Measurements from ENCODE around the gene TRAF3. TPM values are rescaled to one million over a fixed set of nuclear protein-coding genes. Genes with fewer than 3 reads are reported as not detected.
"Not testable (repeated sequence)": the region's sequence is repeated elsewhere in the genome, so short reads cannot be mapped to it uniquely, and the experiment has no call there.

The TRAF3 gene
- total RNA-seq, 2 donors from 2014 or later: 12.2 to 15.7 TPM

DNA sequence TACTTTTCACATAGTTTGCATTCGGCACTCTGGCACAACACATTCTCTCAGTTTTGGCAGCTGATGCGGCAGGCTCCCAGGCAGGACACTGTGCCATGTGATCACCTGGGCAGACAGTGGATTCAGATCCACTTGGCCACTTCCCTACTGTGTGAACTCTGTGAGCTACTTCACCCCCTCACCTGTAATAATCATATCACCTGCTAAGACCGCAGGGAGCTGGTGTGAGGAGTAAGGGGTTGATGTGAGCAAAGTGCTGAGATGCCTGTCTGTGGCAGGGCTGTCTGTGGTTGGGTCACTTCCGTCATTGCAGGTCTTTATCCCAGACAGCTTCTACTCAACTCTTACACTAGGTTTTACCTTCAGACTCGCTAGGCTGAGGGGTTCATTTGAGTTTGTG lies 94.8 kb downstream of the TRAF3 start:
- no peak for ATAC-seq
- intact Hi-C loops (cut with DNase I): no loop called here
- DNase-seq: no peak

- intact Hi-C loops (cut with DNase I): no loop called here
- ATAC-seq (no peak), DNase-seq (no peak)
Observed at GRCh38 chr14:102873131-102873530, 95.9 kb downstream of the TRAF3 start.

DNA sequence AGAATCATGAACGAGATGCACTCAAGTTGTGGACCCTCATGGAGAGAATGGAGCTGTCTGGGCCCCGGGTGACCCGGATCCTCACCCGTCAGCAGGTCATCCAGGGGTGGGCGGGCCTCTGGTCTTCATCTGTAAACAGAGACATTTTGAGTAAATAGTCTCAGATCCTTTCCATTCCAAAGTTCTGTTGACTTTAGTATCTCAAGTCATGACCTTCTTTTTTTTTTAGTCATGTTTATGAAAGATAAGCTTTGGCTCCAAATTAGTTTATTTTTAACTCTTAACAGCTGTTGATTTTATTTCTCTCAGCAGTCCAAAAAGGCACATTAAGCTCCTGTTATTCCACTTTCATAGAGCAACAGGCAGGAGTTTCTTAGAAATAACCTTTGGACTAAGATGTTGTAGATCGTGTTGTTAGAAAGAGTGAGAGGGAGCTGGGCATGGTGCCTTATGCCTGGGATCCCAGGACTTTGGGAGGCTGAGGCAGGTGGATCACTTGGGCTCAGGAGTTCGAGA lies 96.4 kb downstream of the TRAF3 start:
- no peak for ATAC-seq
- intact Hi-C loops (cut with DNase I): no loop called here

DNA sequence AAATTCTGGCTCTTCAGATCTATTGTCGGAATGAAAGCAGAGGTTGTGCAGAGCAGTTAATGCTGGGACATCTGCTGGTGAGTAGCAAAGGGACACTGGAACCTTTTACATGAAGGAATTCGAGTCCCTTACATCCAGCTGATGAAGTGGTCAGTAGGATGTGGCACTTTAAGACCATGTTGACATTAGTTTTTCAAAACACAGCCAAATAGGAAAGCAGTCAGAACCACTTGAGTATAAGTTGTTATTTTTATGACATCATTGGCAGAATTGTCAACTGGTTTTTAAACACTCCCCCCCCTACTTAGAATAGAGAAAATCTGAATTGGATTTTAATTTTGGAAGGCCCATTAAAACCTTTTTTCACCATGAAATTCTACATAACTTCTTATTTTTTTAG lies 98.4 kb downstream of the TRAF3 start:
- DNase-seq: no peak
- intact Hi-C loops (cut with DNase I): no loop called here

More for the DNA sequence above, 96.4 kb downstream of the TRAF3 start:
- DNase-seq: no peak

DNA sequence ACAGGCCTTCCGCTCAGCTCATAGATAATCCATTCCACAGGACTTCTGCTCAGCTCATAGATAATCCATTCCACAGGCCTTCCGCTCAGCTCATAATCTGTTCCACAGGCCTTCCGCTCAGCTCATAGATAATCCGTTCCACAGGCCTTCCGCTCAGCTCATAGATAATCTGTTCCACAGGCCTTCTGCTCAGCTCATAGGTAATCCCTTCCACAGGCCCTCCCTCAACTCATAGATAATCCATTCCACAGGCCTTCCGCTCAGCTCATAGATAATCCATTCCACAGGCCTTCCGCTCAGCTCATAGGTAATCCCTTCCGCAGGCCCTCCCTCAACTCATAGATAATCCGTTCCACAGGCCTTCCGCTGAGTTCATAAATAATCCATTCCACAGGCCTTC lies 100.3 kb downstream of the TRAF3 start:
- ATAC-seq; intact Hi-C loops (cut with DNase I); DNase-seq: not testable (repeated sequence)

More for the DNA sequence above, 98.4 kb downstream of the TRAF3 start:
- ATAC-seq: no peak

DNA sequence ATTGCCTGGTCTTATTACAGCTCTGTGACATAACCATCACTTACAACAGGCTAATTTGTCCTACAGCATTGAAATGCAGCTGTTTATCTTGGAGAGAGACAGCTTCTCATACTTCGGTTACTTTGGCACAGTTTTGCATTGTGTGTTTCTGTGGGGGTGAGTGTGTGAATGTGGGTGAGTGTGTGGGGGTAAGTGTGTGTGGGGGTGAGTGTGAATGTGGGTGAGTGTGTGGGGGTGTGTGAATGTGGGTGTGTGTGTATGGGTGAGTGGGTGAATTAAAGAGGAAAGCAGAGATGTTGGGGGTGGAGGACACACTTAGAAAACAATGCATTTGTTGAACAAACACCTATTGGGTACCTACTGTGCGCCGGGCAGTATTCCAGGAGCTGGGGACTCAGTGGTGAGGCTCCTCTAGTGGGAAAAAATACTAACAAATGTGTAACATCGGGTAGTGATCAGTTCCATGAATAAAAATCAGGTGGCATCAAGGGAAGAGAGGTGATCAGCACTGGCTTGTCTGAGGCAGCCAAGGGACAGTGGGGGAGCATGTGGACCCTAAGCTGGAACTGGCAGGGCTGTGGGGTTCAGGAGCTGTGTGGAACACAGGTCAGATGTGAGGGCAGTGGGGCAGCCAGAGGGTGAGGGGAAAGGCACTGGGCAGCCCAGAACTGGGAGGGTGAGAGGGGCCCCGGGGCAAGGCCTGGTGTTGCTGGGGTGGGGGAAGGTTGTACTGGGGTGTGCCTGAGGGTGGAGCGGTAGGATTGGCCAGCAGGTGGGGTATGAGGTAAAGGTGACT lies 101.1 kb downstream of the TRAF3 start:
- no peak for DNase-seq

DNA sequence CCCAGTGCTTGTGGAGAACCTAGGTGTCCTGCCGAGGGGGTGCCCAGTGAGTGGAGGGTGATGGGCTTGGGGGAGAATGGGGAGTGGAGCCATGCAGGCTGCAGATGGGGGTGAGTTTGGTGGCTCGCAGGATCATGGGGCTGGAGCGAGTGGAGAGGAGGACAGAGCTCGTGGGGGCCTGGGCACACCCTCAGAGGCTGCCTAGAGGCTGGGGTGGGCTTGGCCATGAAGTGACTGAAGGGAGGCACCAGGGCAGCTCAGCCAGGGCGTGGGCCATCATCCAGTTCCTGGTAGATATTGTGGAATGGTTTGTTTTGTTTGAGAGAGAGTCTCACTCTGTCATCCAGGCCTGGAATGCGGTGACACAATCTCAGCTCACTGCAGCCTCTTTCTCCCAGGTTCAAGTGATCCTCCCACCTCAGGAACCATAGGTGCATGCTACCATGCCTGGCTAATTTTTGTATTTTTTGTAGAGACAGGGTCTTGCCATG lies 101.8 kb downstream of the TRAF3 start:
- no peak for DNase-seq
- intact Hi-C loops (cut with DNase I): no loop called here
- peak in 1 of 2 donors; percentile 31 for ATAC-seq

More for the DNA sequence above, 101.1 kb downstream of the TRAF3 start:
- intact Hi-C loops (cut with DNase I): no loop called here
- ATAC-seq: no peak

- DNase-seq (no peak), ATAC-seq (no peak)
- intact Hi-C loops (cut with DNase I): no loop called here
Observed at GRCh38 chr14:102882226-102882906, 105.1 kb downstream of the TRAF3 start.

DNA sequence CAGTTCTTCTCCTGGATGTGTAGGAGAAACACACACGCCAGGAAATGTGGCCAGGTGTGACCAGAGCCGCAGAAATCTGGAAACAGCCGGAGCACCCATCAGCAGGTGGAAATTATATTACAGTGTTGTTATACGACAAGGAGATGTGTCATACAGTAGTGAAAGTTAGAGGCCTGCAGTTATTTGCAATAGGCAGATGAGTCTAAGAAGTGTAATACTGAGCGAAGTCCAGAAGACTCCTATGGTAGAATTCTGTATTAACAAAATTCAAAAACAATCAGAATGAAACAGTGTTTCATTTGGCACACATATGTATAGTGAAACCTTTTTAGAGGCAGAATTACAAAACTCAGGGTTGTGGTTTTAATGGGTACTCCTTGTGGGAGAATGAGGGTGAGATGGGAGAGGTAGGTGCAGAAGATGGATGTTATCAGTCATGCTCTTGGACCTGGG lies 105.9 kb downstream of the TRAF3 start:
- DNase-seq: no peak
- no peak for ATAC-seq
- intact Hi-C loops (cut with DNase I): no loop called here

- no peak for DNase-seq
- intact Hi-C loops (cut with DNase I): no loop called here
- no peak for ATAC-seq
Observed at GRCh38 chr14:102883554-102883953, 106.3 kb downstream of the TRAF3 start.

GRCh38 chr14:102885737-102886447 lies 108.6 kb downstream of the TRAF3 start:
- intact Hi-C loops (cut with DNase I): no loop called here
- no peak for ATAC-seq
- DNase-seq: no peak

- no peak for DNase-seq
- no peak for ATAC-seq
- intact Hi-C loops (cut with DNase I): no loop called here
Observed at GRCh38 chr14:102888748-102889147, 111.5 kb downstream of the TRAF3 start.

DNA sequence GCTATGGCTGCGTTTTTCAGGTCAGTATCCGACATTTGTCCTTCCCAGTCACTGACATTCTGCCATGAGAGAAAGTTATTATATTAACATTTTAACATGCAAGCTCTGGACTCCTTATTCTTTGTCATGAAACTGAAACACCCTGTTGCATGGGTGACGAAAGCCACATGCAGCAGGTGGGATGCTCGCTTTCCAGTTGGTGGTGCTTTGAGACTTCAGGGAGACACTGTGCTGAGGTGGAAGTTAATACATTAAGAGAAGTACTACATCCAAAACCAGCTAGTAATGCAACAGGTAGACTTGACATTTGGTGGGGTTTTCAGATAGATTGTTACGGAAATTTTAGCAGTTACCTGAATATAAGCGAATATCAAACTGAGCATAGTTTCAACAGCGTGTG lies 112.4 kb downstream of the TRAF3 start:
- DNase-seq: no peak
- intact Hi-C loops (cut with DNase I): no loop called here
- ATAC-seq: no peak

DNA sequence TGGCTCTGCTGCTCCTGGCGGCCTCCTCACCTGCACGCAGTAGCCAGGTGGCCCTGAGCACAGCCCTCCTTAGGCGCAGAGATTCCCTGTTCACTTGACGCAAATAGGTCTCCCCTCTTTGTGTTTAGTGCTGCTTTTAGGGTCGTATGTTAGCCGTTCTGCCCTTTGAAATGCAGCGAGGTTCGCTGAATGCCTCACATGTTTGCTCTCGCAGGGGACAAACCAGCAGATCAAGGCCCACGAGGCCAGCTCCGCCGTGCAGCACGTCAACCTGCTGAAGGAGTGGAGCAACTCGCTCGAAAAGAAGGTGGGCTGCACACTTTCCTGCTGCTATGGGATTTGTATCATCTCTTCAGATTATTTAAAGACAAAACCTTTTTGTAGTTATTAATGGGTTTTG lies 113.9 kb downstream of the TRAF3 start:
- intact Hi-C loops (cut with DNase I): no loop called here
- DNase-seq: no peak
- ATAC-seq: no peak

DNA sequence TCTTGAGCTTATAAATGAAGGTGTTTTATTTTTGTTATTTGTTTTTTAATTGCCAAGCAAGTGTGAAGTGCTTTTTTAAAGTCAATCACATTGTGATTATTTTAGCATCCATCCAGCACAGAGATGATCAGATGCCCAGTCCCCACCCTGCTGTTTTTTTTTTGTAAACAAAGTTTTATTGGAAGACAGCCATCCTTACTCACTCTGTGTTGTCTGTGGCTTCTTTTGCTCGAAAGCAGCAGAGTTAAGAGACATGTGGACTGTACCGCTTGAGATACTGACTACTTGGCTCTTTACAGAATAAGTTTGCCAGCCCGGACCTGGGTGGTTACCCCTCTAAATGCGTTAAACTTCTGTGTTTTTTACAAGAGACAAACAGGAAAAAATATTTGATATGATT lies 114.3 kb downstream of the TRAF3 start:
- intact Hi-C loops (cut with DNase I): no loop called here
- DNase-seq (no peak), ATAC-seq (no peak)

DNA sequence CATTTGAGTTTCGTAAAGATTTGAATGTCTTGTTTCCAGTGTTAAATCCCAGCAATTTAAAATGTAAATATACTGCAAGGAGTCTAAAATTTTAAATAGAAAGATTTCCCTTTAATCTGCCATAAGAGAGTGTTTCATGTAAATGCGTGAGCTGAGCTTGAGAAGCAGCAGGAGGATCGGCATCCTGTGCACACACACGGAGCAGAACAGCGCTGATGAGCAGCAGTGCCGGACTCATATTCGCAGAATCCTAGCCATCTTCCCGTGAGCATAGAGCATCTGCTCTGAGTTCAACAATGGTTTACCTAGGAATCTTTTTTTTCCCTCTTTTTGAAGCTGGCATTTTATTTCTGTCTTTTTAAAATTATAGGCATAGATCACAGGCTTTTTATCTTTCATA lies 115.4 kb downstream of the TRAF3 start:
- intact Hi-C loops (cut with DNase I): no loop called here
- ATAC-seq: no peak
- DNase-seq: no peak

DNA sequence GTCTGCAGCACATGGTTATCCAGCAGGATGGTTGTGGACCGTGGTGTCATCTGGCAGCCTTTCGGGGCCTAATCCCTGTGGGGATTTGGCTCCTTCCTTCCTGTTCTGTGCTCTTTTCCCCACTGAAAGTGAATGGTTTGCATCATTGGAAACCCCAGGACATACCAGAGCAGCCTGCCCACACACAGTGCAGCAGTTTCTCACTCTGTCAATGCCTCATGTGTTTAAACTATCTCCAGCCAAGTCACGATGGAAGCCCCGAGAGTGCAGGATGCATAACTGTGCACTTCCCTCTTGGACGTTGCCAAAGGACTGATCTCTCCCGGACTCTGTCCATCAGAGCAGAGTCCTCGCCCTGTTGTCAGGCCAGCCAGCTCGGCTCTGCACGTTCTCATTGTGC lies 116.2 kb downstream of the TRAF3 start:
- ATAC-seq (peak; percentile 71 to 96), DNase-seq (no peak)
- intact Hi-C loops (cut with DNase I): no loop called here

DNA sequence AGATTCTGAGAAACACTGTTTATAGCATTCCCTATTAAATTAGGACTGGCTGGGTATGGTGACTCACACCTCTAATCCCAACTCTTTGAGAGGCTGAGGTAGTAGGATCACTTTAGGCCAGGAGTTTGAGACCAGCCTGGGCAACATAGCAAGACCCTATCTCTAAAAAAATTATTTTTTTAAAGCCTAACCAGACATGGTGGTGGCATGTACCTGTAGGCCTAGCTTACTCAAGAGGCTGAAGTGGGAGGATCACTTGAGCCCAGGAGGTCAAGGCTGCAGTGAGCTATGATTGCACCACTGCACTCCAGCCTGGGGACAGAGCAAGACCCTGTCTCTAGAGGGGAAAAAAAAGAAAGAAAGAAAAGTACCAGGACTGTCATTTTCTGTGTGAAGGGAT lies 119.5 kb downstream of the TRAF3 start:
- not testable (repeated sequence) for ATAC-seq, DNase-seq

GRCh38 chr14:102897299-102898027 lies 120.2 kb downstream of the TRAF3 start:
- ATAC-seq: no peak
- no peak for DNase-seq
- intact Hi-C loops (cut with DNase I): no loop called here

More for the DNA sequence above, 119.5 kb downstream of the TRAF3 start:
- intact Hi-C loops (cut with DNase I): not testable (repeated sequence)
